Esophagus muscularis mucosa (tissue), 3 donors: Measurements from ENCODE around the gene FAM193A.

Experiments used
- CTCF ChIP-seq, 3 experiments: fragments of 200-600 bp in 2 of 3; fragments of 450-650 bp in 1 of 3; sonication (generic) in 2 of 3; IDR thresholded peaks; one replicate each; pipeline ENCODE4 v1.5.1; 2017 to 2019; ENCODE audit warnings: antibody characterized with exemption in 3 of 3, mild to moderate bottlenecking in 2 of 3, moderate library complexity in 1 of 3
- POLR2A ChIP-seq: fragments of 450-650 bp; IDR thresholded peaks from one replicate; pipeline ENCODE4 v1.6.1; 2017; ENCODE audit warnings: antibody characterized with exemption, moderate library complexity, mild to moderate bottlenecking, low read depth
- POLR2AphosphoS5 ChIP-seq, 2 donors: sonication (generic); formaldehyde crosslinking; IDR thresholded peaks; one replicate each; pipeline ENCODE4 v1.6.1; 2017; ENCODE audit warnings: antibody characterized with exemption in 2 of 2

- TF ChIP-seq POLR2A: no peak
- no peak for TF ChIP-seq POLR2AphosphoS5 (IDR thresholded peaks at IDR 0.05)
- TF ChIP-seq CTCF (IDR thresholded peaks at IDR 0.05): no peak
These were observed 229.5 kb downstream of the FAM193A start for GRCh38 chr4:2765832-2766526.
